Bronchial epithelial cell (primary cell): ENCODE results near the gene LRFN2. TPM values are rescaled to one million over a fixed set of nuclear protein-coding genes. Genes with fewer than 3 reads are reported as not detected.

Source experiments
- DNase-seq: peaks from one replicate; pipeline ENCODE4 v3.0.0-alpha.2; 2010; ENCODE audit warnings: low read depth
- FAIRE-seq: peaks from 2 replicates; lab custom pipeline; 2011; peaks lifted over from hg19 to GRCh38; lab: Jason Lieb, UNC
- H3K27me3 ChIP-seq: 2 replicates; pipeline ENCODE4 v1.5.1; 2011; ENCODE audit warnings: low read length; ENCODE audit not compliant: control insufficient read depth, insufficient read depth
- H3K36me3 ChIP-seq: 2 replicates; pipeline ENCODE4 v1.5.1; 2011; ENCODE audit warnings: low read length; ENCODE audit not compliant: control insufficient read depth, insufficient read depth
- H3K4me3 ChIP-seq: 2 replicates; pipeline ENCODE4 v1.5.1; 2011; ENCODE audit warnings: mild to moderate bottlenecking, low read depth, low read length, control low read depth
- CTCF ChIP-seq: IDR thresholded peaks from 2 replicates; pipeline ENCODE4 v1.5.1; 2011; ENCODE audit warnings: mild to moderate bottlenecking, moderate library complexity, low read length, control low read depth, inconsistent platforms; ENCODE audit not compliant: insufficient read depth, severe bottlenecking
- total RNA-seq: library from RNA; depleted of rRNA; stranded (reverse); fragments of >200 nt; gene quantifications from 2 replicates; pipeline ENCODE4 v1.2.1, GENCODE V29; 2014

LRFN2 gene
- total RNA-seq, 1 donor from 2014 or later: not detected

- TF ChIP-seq CTCF: no peak
- no peak for FAIRE-seq
- H3K27me3 ChIP-seq: no peaks in the 10 kb centered on the region
- no peak for DNase-seq
- H3K4me3 ChIP-seq: no peak overlapping the region
- no peaks in the 10 kb centered on the region for H3K36me3 ChIP-seq
These were observed 237.9 kb downstream of the LRFN2 start for GRCh38 chr6:40349123-40349900.

- H3K36me3 ChIP-seq: no peaks in the 10 kb centered on the region
- TF ChIP-seq CTCF: no peak
- peak; percentile 18 for FAIRE-seq
- no peak overlapping the region for H3K4me3 ChIP-seq
- DNase-seq: no peak
- no peaks in the 10 kb centered on the region for H3K27me3 ChIP-seq
These were observed 238.6 kb downstream of the LRFN2 start for GRCh38 chr6:40348591-40348990.

- H3K4me3 ChIP-seq: no peak overlapping the region
- DNase-seq (no peak), FAIRE-seq (no peak)
- TF ChIP-seq CTCF: no peak
- H3K27me3 ChIP-seq: peaks cover 2% of the 10 kb centered on the region
- no peaks in the 10 kb centered on the region for H3K36me3 ChIP-seq
These were observed 239.6 kb downstream of the LRFN2 start for GRCh38 chr6:40347571-40348011.

- H3K36me3 ChIP-seq: no peaks in the 10 kb centered on the region
- no peak for TF ChIP-seq CTCF
- FAIRE-seq: no peak
- H3K27me3 ChIP-seq: peaks cover 2% of the 10 kb centered on the region
- H3K4me3 ChIP-seq: no peak overlapping the region
- no peak for DNase-seq
These were observed 240.9 kb downstream of the LRFN2 start for GRCh38 chr6:40346246-40346645.

- FAIRE-seq: no peak
- no peaks in the 10 kb centered on the region for H3K36me3 ChIP-seq
- no peak for TF ChIP-seq CTCF
- DNase-seq: no peak
- H3K4me3 ChIP-seq: no peak overlapping the region
- peaks cover 2% of the 10 kb centered on the region for H3K27me3 ChIP-seq
These were observed 242.5 kb downstream of the LRFN2 start for GRCh38 chr6:40344566-40345167.
